Measurements from ENCODE around the gene RCAN1. TPM values are rescaled to one million over a fixed set of nuclear protein-coding genes. Genes with fewer than 3 reads are reported as not detected.

RCAN1 gene
- total RNA-seq, 1 experiment from 2014 or later, result 13.5 TPM

GRCh38 chr21:34560609-34561008 lies 54.3 kb downstream of the RCAN1 start:
- TF ChIP-seq TCF7L2 (IDR thresholded peaks at IDR 0.05; ENCODE audit: low read depth, low read length) (no peak), POLR2AphosphoS5 (IDR thresholded peaks at IDR 0.05; ENCODE audit: low read depth, low read length) (no peak), CTCF (IDR thresholded peaks at IDR 0.05) (no peak), REST (IDR thresholded peaks at IDR 0.05; ENCODE audit: insufficient read depth in 1 of 2, low read depth in 2 of 2, low read length in 1 of 2) (no peak), SIN3A (IDR thresholded peaks at IDR 0.05; ENCODE audit: borderline replicate concordance, insufficient read depth, low read depth, low read length) (no peak)
- H3K9me3 ChIP-seq (ENCODE audit: control insufficient read depth, insufficient read depth, low read depth, low read length), result no peaks in the 10 kb centered on the region
- in situ Hi-C loops (cut with HindIII; ENCODE audit: low pct_unique_long_range_greater_than_20kb, low sequenced_read_pairs), result no loop called here
- ATAC-seq (no peak), DNase-seq (ENCODE audit: low read depth, low spot score) (no peak)
- no TSS peak for BruUV-seq (replicated peaks)
- H3K27me3 ChIP-seq (ENCODE audit: control insufficient read depth, insufficient read depth, low read length), result no peaks in the 10 kb centered on the region
- H3K4me3 ChIP-seq (ENCODE audit: low read depth in 2 of 2, low read length in 2 of 2), result no peak overlapping the region
- CTCF ChIA-PET, result no interaction called here
- POLR2A ChIA-PET, result no interaction called here
- H3K36me3 ChIP-seq (ENCODE audit: control insufficient read depth, insufficient read depth, low read length), result no peaks in the 10 kb centered on the region
- intact Hi-C loops (cut with micrococcal nuclease; ENCODE audit: unreplicated experiment), result no loop called here
- no peak overlapping the region for H3K27ac ChIP-seq (ENCODE audit: low read length)
- no peaks in the 10 kb centered on the region for H3K4me1 ChIP-seq (ENCODE audit: control insufficient read depth, insufficient read depth, low read length)

- intact Hi-C loops (cut with micrococcal nuclease; ENCODE audit: unreplicated experiment) (no loop called here), in situ Hi-C loops (cut with HindIII; ENCODE audit: low pct_unique_long_range_greater_than_20kb, low sequenced_read_pairs) (no loop called here)
- Histone ChIP-seq H3K27ac (ENCODE audit: low read length) (no peak overlapping the region), H3K4me3 (ENCODE audit: low read depth in 2 of 2, low read length in 2 of 2) (no peak overlapping the region), H3K36me3 (ENCODE audit: control insufficient read depth, insufficient read depth, low read length) (no peaks in the 10 kb centered on the region), H3K4me1 (ENCODE audit: control insufficient read depth, insufficient read depth, low read length) (no peaks in the 10 kb centered on the region), H3K9me3 (ENCODE audit: control insufficient read depth, insufficient read depth, low read depth, low read length) (no peaks in the 10 kb centered on the region), H3K27me3 (ENCODE audit: control insufficient read depth, insufficient read depth, low read length) (no peaks in the 10 kb centered on the region)
- BruUV-seq (replicated peaks), result no TSS peak
- ChIA-PET CTCF (no interaction called here), POLR2A (no interaction called here)
- ATAC-seq, result no peak
- no peak for DNase-seq (ENCODE audit: low read depth, low spot score)
- no peak for TF ChIP-seq CTCF (IDR thresholded peaks at IDR 0.05)
These were observed 54.9 kb downstream of the RCAN1 start for GRCh38 chr21:34560021-34560420.
